H1 (cell line): ENCODE results near the gene C11orf42. TPM values are rescaled to one million over a fixed set of nuclear protein-coding genes. Genes with fewer than 3 reads are reported as not detected.

Source experiments
- polyA plus RNA-seq, 7 experiments: library from polyadenylated mRNA; depleted of rRNA in 3 of 7; stranded (reverse) in 5 of 7; unstranded in 2 of 7; fragments of >200 nt in 5 of 7; fragments of 200-250 nt in 2 of 7; gene quantifications; 1 replicate in 5 of 7; 2 replicates in 1 of 7; 4 replicates in 1 of 7; pipeline versions ENCODE4 v1.2.1 to v1.2.3, GENCODE V29; 2011 to 2013; ENCODE audit warnings: missing spikeins in 2 of 7, mixed read lengths in 2 of 7
- total RNA-seq: library from RNA; stranded (reverse); fragmentation: NEBNext Ultra II Directional; extraction: Animal tissue kit (Norgen Biotek cat#: 25700); gene quantifications from 2 replicates; pipeline ENCODE4 v1.2.1, GENCODE V29; 2021

Gene C11orf42
- total and polyA plus RNA-seq, 2 of the 8 experiments (the other 6 are each of a cell fraction or from before 2014, with no cell fraction given), result not detected

Other genes with a start within 250 kb of the C11orf42 start
- gene OR56A5, start 237.1 kb upstream of the C11orf42 start, total RNA-seq, result not detected in 2 replicates
- gene OR56A5, start 237.1 kb upstream of the C11orf42 start, polyA plus RNA-seq (2011; rRNA removed), result 0.08 and 0.14 TPM in 2 replicates
- gene OR52L1, start 218.6 kb upstream of the C11orf42 start, total RNA-seq, result not detected in 2 replicates
- 0.06 and 0.24 TPM in 2 replicates for gene OR52L1, start 218.6 kb upstream of the C11orf42 start, polyA plus RNA-seq (2011; rRNA removed)
- gene OR56A4, start 198.6 kb upstream of the C11orf42 start, total RNA-seq, result not detected in 2 replicates
- gene OR56A4, start 198.6 kb upstream of the C11orf42 start, polyA plus RNA-seq (2011; rRNA removed), result 0.15 and 0.17 TPM in 2 replicates
- 0.06 and 0.09 TPM in 2 replicates for gene OR56A1, start 174.8 kb upstream of the C11orf42 start, total RNA-seq
- gene OR56A1, start 174.8 kb upstream of the C11orf42 start, polyA plus RNA-seq (2011; rRNA removed), result 0.02 and 0.20 TPM in 2 replicates
- not detected in 2 replicates for gene OR56B4, start 97.9 kb upstream of the C11orf42 start, total RNA-seq
- not detected in 2 replicates for gene OR56B4, start 97.9 kb upstream of the C11orf42 start, polyA plus RNA-seq (2011; rRNA removed)
- not detected in 2 replicates for gene OR52B2, start 35.2 kb upstream of the C11orf42 start, total RNA-seq
- 0.15 TPM in 1 of 2 replicates, not detected in the other for gene OR52B2, start 35.2 kb upstream of the C11orf42 start, polyA plus RNA-seq (2011; rRNA removed)
- not detected in 2 replicates for gene OR52W1, start 6.3 kb upstream of the C11orf42 start, total RNA-seq
- not detected in 2 replicates for gene OR52W1, start 6.3 kb upstream of the C11orf42 start, polyA plus RNA-seq (2011; rRNA removed)
- 16.8 TPM in 2 replicates for gene FHIP1B, start 29.1 kb downstream of the C11orf42 start, total RNA-seq
- gene FHIP1B, start 29.1 kb downstream of the C11orf42 start, polyA plus RNA-seq (2011; rRNA removed), result 41.9 and 67.1 TPM in 2 replicates
- gene CNGA4, start 33.5 kb downstream of the C11orf42 start, total RNA-seq, result 0.33 TPM in 1 of 2 replicates, not detected in the other
- gene CNGA4, start 33.5 kb downstream of the C11orf42 start, polyA plus RNA-seq (2011; rRNA removed), result 0.29 and 0.74 TPM in 2 replicates
- 4.6 and 5.7 TPM in 2 replicates for gene CCKBR, start 54.3 kb downstream of the C11orf42 start, total RNA-seq
- 9.1 and 9.8 TPM in 2 replicates for gene CCKBR, start 54.3 kb downstream of the C11orf42 start, polyA plus RNA-seq (2011; rRNA removed)
- 17.7 and 20.4 TPM in 2 replicates for gene CAVIN3, start 114.9 kb downstream of the C11orf42 start, total RNA-seq
- gene CAVIN3, start 114.9 kb downstream of the C11orf42 start, polyA plus RNA-seq (2011; rRNA removed), result 26.4 and 27.6 TPM in 2 replicates
- gene SMPD1, start 184.9 kb downstream of the C11orf42 start, total RNA-seq, result 1.9 and 3.1 TPM in 2 replicates
- gene SMPD1, start 184.9 kb downstream of the C11orf42 start, polyA plus RNA-seq (2011; rRNA removed), result 2.4 and 4.5 TPM in 2 replicates
- gene APBB1, start 213.5 kb downstream of the C11orf42 start, total RNA-seq, result 23.6 and 23.9 TPM in 2 replicates
- gene APBB1, start 213.5 kb downstream of the C11orf42 start, polyA plus RNA-seq (2011; rRNA removed), result 33.1 and 44.7 TPM in 2 replicates
- 0.44 and 0.80 TPM in 2 replicates for gene HPX, start 235.4 kb downstream of the C11orf42 start, total RNA-seq
- gene HPX, start 235.4 kb downstream of the C11orf42 start, polyA plus RNA-seq (2011; rRNA removed), result 0.96 and 0.97 TPM in 2 replicates